GM12865 (cell line): ENCODE measurements around the gene TCF7L2.

Source experiments
- DNase-seq: peaks from one replicate; pipeline ENCODE4 v3.0.0; 2010; ENCODE audit warnings: low read depth
- H3K4me3 ChIP-seq: 2 replicates; pipeline ENCODE4 v1.5.1; 2011; ENCODE audit warnings: mild to moderate bottlenecking, low read depth, low read length, control low read depth
- CTCF ChIP-seq: IDR thresholded peaks from 2 replicates; pipeline ENCODE4 v1.5.1; 2011; ENCODE audit warnings: low read length, control low read depth, low read depth, inconsistent platforms; ENCODE audit not compliant: insufficient read depth; ENCODE audit errors: missing control alignments

Gene TCF7L2

GRCh38 chr10:113111900-113112853 is 162.1 kb downstream of the TCF7L2 start:
- no peak overlapping the region for H3K4me3 ChIP-seq
- no peak for DNase-seq
- no peak for TF ChIP-seq CTCF

GRCh38 chr10:113113241-113113640 is 163.2 kb downstream of the TCF7L2 start:
- no peak overlapping the region for H3K4me3 ChIP-seq
- TF ChIP-seq CTCF = no peak
- DNase-seq = no peak

- no peak for TF ChIP-seq CTCF
- H3K4me3 ChIP-seq = no peak overlapping the region
- DNase-seq = no peak
Measured at GRCh38 chr10:113113918-113114317, 163.9 kb downstream of the TCF7L2 start.

- DNase-seq = no peak
- H3K4me3 ChIP-seq = no peak overlapping the region
- TF ChIP-seq CTCF = no peak
Measured at GRCh38 chr10:113115556-113115955, 165.5 kb downstream of the TCF7L2 start.

- no peak overlapping the region for H3K4me3 ChIP-seq
- no peak for TF ChIP-seq CTCF
- no peak for DNase-seq
Measured at GRCh38 chr10:113118882-113119281, 168.8 kb downstream of the TCF7L2 start.

- TF ChIP-seq CTCF = no peak
- H3K4me3 ChIP-seq = no peak overlapping the region
- no peak for DNase-seq
Measured at GRCh38 chr10:113119801-113120200, 169.8 kb downstream of the TCF7L2 start.
